ENCODE results near the gene IL1RL1. TPM values are rescaled to one million over a fixed set of nuclear protein-coding genes. Genes with fewer than 3 reads are reported as not detected.

The IL1RL1 gene
- total RNA-seq, 2 donors from 2014 or later, result 12.5 to 15.3 TPM

GRCh38 chr2:102357937-102358336 is 46.6 kb downstream of the IL1RL1 start:
- H3K27me3 ChIP-seq, result no peaks in the 10 kb centered on the region
- H3K27ac ChIP-seq, result no peak overlapping the region
- intact Hi-C loops (cut with DNase I), result no loop called here
- peaks cover 10% of the 10 kb centered on the region for H3K4me1 ChIP-seq
- no peaks in the 10 kb centered on the region for H3K36me3 ChIP-seq (replicated peaks in 1 of 2; ENCODE audit: insufficient read depth in 1 of 2, low read depth in 2 of 2)
- H3K4me3 ChIP-seq, result no peak overlapping the region
- TF ChIP-seq, protein P1, sequence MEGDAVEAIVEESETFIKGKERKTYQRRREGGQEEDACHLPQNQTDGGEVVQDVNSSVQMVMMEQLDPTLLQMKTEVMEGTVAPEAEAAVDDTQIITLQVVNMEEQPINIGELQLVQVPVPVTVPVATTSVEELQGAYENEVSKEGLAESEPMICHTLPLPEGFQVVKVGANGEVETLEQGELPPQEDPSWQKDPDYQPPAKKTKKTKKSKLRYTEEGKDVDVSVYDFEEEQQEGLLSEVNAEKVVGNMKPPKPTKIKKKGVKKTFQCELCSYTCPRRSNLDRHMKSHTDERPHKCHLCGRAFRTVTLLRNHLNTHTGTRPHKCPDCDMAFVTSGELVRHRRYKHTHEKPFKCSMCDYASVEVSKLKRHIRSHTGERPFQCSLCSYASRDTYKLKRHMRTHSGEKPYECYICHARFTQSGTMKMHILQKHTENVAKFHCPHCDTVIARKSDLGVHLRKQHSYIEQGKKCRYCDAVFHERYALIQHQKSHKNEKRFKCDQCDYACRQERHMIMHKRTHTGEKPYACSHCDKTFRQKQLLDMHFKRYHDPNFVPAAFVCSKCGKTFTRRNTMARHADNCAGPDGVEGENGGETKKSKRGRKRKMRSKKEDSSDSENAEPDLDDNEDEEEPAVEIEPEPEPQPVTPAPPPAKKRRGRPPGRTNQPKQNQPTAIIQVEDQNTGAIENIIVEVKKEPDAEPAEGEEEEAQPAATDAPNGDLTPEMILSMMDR (IDR thresholded peaks at IDR 0.05), result no peak
- TF ChIP-seq POLR2A (IDR thresholded peaks at IDR 0.05), result no peak
- ATAC-seq (no peak), DNase-seq (no peak)
- no peaks in the 10 kb centered on the region for H3K9me3 ChIP-seq
- 30 to 44% methylated on average over 2 of the region's 2 CpGs for WGBS, 2 donors

- Histone ChIP-seq H3K27me3 (no peaks in the 10 kb centered on the region), H3K4me1 (peaks cover 10% of the 10 kb centered on the region), H3K4me3 (no peak overlapping the region), H3K9me3 (no peaks in the 10 kb centered on the region), H3K27ac (no peak overlapping the region), H3K36me3 (replicated peaks in 1 of 2; ENCODE audit: insufficient read depth in 1 of 2, low read depth in 2 of 2) (no peaks in the 10 kb centered on the region)
- whole genome bisulfite sequencing, 2 donors, result 82% methylated on average over 8 of the region's 8 CpGs
- no peak for ATAC-seq
- TF ChIP-seq, protein P1 (IDR thresholded peaks at IDR 0.05), result no peak
- TF ChIP-seq POLR2A (IDR thresholded peaks at IDR 0.05), result no peak
- DNase-seq, result no peak
- intact Hi-C loops (cut with DNase I), result no loop called here
Observed at GRCh38 chr2:102358496-102358895, 47.1 kb downstream of the IL1RL1 start.

- ATAC-seq, result no peak
- Histone ChIP-seq H3K36me3 (replicated peaks in 1 of 2; ENCODE audit: insufficient read depth in 1 of 2, low read depth in 2 of 2) (no peaks in the 10 kb centered on the region), H3K4me3 (no peak overlapping the region), H3K9me3 (no peaks in the 10 kb centered on the region), H3K27me3 (no peaks in the 10 kb centered on the region), H3K27ac (no peak overlapping the region), H3K4me1 (peaks cover 10% of the 10 kb centered on the region)
- TF ChIP-seq POLR2A (IDR thresholded peaks at IDR 0.05), result no peak
- TF ChIP-seq, protein P1 (IDR thresholded peaks at IDR 0.05), result no peak
- DNase-seq, result no peak
- 55 to 63% methylated on average over 3 of the region's 3 CpGs for WGBS, 2 donors
- intact Hi-C loops (cut with DNase I), result no loop called here
Observed at GRCh38 chr2:102359527-102359926, 48.2 kb downstream of the IL1RL1 start.

GRCh38 chr2:102361632-102362241 is 50.4 kb downstream of the IL1RL1 start:
- no peak for TF ChIP-seq POLR2A (IDR thresholded peaks at IDR 0.05)
- TF ChIP-seq, protein P1 (IDR thresholded peaks at IDR 0.05), result no peak
- intact Hi-C loops (cut with DNase I), result no loop called here
- H3K27me3 ChIP-seq, result no peaks in the 10 kb centered on the region
- no peaks in the 10 kb centered on the region for H3K4me1 ChIP-seq
- WGBS, 2 donors, result 71 to 83% methylated on average over 5 of the region's 5 CpGs
- no peaks in the 10 kb centered on the region for H3K36me3 ChIP-seq (replicated peaks in 1 of 2; ENCODE audit: insufficient read depth in 1 of 2, low read depth in 2 of 2)
- peaks cover 0 to 9% (median 0%) of the 10 kb centered on the region in 3 donors for H3K9me3 ChIP-seq
- no peak overlapping the region for H3K27ac ChIP-seq
- H3K4me3 ChIP-seq, result no peak overlapping the region
- DNase-seq (no peak), ATAC-seq (no peak)

DNA sequence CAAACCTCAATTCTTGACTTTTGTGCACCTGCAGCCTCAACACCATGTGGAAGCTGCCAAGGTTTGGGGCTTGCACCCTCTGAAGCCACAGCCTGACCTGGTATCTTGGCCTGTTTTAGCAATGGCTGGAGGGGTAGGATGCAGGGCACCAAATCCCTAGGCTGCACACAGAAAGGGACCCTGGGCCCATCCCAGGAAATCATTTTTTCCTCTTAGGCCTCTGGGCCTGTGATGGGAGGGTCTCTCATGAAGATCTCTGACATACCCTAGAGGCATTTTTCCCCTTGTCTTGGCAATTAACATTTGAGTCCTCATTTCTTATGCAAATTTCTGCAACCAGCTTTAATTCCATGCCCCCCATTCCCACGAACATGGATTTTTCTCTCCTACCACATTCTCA is 54.4 kb downstream of the IL1RL1 start:
- H3K36me3 ChIP-seq (replicated peaks in 1 of 2; ENCODE audit: insufficient read depth in 1 of 2, low read depth in 2 of 2), result no peaks in the 10 kb centered on the region

More for the DNA sequence above, 54.4 kb downstream of the IL1RL1 start:
- 69 to 74% methylated on average over 1 of the region's 1 CpG for whole genome bisulfite sequencing, 2 donors
- TF ChIP-seq, protein P1 (IDR thresholded peaks at IDR 0.05), result no peak
- TF ChIP-seq POLR2A (IDR thresholded peaks at IDR 0.05), result no peak
- Histone ChIP-seq H3K27me3 (no peaks in the 10 kb centered on the region), H3K4me1 (no peaks in the 10 kb centered on the region), H3K4me3 (no peak overlapping the region), H3K9me3 (peaks cover 0 to 9% (median 0%) of the 10 kb centered on the region in 3 donors), H3K27ac (no peak overlapping the region)
- no peak for ATAC-seq
- intact Hi-C loops (cut with DNase I), result no loop called here
- no peak for DNase-seq

All from body of pancreas (tissue), 4 donors.